Measurements from ENCODE around the gene MPHOSPH6.
"Not testable (repeated sequence)": the region's sequence is repeated elsewhere in the genome, so short reads cannot be mapped to it uniquely, and the experiment has no call there.

Gene MPHOSPH6, protein sequence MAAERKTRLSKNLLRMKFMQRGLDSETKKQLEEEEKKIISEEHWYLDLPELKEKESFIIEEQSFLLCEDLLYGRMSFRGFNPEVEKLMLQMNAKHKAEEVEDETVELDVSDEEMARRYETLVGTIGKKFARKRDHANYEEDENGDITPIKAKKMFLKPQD

DNA sequence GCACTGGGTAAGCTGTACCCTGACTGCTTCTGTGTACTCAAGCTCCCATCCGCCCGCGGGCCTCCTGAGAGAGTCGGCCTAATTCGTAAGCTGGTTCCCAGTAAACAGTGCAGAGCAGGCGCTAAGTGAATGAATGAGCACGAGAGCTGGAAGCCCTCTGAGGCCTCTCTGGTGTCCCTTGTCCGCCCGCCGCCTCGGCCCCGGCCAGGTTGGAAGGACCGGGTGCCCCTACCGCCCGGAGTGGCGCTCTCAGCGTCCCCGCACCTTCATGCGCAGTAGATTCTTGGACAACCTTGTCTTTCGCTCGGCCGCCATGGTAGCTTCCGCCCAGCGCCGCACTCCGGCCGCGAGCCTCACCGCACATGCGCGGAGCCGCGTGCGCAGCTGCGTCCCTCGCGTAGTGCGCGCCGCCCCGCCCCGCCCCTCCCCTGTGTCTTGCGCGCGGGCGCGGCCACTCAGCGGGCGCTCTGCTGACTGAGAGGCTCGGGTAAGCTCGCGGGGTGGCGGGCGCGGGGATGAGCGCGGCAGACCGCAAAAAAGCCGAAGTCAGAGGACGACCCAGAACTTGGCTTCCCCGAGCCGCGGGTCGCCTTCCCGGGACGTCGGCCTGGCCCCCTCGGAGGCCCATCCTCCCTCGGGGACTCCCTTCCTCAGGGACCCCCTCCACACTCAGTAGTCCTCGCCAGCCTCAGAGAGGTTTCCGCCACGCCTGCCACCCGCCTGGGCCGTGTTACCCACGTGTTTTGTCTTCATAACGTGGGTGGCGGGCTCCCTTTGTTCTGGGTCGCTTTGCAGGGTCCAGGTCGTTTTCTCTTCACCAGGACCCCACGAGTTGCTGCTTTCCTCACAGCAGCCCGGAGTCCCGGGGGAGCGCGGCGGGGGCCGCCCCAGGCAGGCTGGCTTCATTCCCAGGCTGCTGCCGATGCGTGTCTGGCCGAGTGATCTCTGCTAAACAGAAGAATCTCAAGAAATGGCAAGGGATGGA is at the start of gene MPHOSPH6:
Gene MPHOSPH6, minus strand, starts transcription at position 364 of the 985 bp plus-strand sequence. Its CDS starts 49 bp downstream, at position 315.
- peak; percentile 95 for DNase-seq (ENCODE audit: low spot score)

DNA sequence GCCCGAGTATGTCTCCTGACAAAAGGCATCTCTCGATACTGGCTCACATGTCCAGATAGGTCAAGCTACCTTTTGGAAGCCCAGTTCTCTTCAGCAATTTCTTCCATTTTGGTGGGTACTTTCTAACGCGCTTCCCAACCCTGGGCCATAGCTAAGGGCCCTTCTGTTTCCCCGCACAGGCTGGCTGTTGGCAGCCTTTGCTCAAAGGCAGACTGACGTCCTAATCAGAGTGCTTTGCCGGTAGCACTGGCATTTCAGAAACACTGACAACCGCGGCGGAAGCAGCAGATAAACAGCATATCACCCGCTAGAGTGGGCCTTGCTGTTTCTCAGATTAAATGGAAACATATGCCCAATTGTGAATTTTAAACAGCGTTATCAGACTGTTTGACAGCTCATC is 49.3 kb upstream of the MPHOSPH6 start:
- no peak for DNase-seq (ENCODE audit: low spot score)

DNA sequence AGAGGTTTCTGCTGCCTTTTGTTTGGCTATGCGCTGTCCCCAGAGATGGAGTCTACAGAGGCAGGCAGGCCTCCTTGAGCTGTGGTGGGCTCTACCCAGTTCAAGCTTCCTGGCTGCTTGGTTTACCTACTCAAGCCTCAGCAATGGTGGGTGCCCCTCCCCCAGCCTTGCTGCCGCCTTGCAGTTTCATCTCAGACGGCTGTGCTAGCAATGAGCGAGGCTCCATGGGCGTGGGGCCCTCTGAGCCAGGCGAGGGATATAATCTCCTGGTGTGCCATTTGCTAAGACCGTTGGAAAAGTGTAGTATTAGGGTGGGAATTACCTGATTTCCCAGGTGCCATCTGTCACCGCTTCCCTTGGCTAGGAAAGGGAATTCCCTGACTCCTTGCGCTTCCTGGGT is 39.3 kb upstream of the MPHOSPH6 start:
- DNase-seq (ENCODE audit: low spot score) = not testable (repeated sequence)

DNA sequence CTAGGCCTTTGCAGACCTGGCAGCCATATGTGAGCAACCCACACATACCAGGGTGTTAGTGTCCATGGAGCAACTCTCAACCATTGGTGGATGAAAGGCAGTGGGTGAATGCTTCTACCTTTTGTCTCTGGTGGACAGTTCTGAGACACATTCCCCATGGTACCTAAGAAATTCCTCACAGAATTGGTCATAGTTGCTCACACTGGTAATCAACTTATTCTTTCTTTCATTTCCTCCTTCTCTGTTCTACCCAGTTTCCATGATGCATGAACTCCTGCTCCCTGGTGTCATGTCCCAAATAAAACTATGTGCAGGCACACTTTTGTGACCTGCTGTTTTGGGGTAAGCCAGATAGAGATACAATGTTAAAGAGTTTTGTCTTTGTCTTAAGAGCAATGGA is 33.2 kb upstream of the MPHOSPH6 start:
- no peak for DNase-seq (ENCODE audit: low spot score)

DNA sequence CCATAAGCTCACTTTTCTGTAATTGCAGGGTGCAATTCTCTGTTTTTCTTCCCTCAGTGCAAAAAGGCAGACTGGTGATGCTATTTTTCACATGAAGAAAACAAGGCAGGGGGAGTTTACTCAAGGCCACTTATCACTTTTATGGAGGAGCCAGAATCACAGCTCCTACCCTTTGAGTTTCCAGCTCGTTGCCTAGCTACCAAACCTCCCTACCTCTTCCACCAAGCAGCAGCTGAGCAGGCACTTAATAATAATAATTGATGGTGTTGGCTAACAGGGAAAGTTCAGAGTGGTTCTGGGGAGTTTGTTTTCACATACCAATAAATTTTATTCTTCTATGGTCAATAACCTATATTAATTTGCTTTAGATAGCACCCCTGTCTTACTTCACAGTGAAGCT is 31.9 kb upstream of the MPHOSPH6 start:
- DNase-seq (ENCODE audit: low spot score) = no peak

DNA sequence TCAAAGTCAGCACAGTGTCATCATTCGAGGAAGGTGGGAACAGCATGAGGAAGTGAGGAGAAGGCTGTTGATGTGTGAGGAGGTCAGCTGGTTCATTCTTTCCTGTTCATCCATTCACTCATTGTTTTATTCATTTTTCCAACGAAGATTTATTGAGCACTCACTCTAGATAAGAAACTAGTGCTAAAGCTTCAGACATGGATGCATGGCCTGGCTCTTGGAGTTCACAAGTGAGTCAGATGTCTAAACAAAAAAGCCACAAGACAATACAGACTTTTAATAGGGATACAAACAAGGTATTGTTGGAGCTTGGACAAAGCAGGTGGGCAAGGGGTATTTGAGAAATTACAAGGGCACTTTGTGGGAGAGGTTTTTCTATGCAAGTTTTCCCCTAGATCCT is 31.3 kb upstream of the MPHOSPH6 start:
- DNase-seq (ENCODE audit: low spot score) = no peak

DNA sequence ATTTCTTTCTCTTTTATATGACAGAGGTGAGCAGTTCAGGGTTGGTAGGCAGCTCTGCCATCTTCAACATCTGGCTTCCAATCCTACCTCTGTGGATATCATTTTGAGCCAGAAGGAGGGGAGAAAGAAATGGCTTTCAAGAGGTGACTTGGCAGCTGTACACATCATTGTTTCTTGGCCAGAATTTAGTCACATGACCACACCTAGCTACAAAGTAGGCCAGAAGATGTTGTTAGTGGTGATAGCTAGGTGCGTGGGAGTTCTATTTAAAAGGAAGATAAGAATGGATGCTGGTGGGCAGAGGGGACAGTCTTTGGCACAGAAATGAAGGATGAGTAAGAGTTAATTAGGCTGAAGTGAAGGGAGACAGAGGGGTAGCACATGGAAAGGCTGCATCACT is 29.2 kb upstream of the MPHOSPH6 start:
- no peak for DNase-seq (ENCODE audit: low spot score)

DNA sequence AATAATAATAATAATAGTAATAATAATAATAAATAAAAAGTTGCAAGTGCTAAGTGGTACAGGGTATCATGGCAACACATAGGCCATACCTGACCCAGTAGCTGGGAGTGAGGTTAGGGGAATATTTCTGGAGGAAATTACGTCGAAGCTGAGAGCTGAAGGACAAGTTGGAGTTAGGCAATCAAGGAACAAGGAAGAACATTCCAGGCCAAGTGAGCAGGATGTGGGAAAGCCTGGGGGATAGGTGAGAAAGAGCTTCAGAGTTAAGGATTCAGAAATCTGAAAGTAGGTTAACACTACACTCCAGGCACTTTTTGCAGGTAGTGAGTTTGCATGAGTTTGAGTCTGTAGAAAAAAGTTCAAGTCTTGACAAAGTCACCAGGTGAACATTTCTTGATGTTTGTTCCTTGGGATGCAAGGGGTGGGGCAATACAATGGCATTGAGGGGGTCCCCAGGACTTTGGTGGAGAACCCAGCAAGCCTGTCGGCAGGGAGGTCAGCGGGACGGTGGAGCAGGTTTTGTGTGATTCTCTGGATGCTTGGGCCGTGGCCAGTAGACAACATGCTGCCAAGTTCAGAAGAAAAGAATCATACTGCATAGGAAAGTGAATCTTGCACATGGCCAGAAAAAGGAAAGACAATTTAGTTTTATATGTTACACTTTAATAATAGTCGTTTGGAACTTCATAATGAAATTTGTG is 27.7 kb upstream of the MPHOSPH6 start:
- no peak for DNase-seq (ENCODE audit: low spot score)

DNA sequence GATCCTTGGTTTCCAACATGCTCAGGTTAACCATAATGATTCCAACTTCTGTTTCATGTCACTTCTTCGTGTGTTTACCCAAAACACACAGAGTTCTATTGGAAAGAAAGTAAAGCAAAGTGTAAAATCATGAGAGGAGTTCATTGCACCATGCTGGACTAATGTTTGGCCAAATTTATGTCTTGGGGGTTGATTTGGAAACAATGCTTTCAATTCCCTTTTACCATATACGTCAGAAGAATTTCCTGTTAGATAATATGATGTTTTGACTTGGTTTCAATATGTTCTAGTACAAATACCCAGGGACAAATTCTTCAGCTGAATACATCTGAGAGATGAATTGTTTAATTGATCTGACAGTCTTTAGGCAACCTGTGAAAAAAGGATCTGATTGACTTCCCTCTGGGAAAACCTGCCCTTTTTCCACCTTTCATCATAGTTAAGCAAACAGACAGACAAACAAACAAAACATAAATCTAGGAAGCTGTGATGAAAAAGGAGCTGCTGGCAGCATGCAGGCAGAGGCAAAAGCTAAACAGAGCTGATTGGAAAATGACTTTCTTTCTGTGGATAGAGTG is 26.0 kb upstream of the MPHOSPH6 start:
- DNase-seq (ENCODE audit: low spot score) = no peak

DNA sequence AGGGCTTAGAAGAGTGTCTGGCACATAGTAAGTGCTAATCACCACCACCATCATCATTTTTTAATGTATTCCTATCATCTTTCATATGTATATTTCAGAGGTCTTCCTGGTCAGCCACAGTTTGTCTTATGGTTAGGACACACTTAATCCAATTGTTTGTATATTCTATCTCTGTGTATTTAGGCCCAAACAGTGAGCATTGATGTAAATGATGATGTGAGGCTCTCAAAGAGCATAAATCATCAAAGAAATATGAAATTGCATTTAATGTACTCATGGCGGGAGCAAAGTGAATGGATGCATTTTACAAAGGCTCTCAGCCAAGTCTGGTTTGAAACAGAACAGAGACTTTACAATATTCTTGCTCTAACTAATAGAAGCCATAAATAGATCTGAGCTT is 24.1 kb upstream of the MPHOSPH6 start:
- no peak for DNase-seq (ENCODE audit: low spot score)

DNA sequence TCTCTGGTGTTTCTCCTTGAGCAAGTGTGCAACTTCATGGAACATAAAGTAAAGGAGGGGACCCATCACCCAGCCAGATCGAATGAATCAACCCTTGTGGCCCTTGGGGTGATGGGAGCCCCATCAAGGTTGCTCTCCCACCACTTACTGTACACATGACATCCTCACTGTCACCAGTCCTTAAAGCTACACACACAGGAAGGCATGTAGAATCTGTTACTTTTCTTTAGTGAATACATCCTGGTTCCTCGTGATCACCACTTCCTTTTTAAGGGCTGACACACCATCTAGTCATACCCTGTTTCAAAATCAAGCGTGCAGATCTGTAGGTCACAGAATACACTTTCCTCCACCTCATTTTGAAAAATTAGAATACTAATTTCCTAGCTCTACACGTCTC is 22.6 kb upstream of the MPHOSPH6 start:
- DNase-seq (ENCODE audit: low spot score) = no peak

DNA sequence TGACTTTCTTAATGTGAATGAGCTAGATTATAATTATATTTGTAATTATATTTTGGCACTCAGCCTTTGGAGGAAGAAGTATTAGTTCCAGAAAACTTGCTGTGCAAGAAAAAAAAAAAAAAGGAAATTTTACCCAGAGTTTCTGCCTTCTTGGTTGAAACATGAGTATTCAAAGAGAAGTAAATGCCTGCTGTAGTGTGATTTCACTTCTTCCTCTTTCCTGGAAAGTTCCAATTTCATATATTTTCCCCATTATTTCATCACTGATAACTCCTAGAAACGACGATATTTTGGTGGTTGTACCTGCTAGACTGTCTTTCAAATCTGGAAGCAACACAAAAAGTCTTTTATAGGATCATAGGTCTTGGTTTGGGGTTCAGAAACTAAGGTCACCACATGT is 20.4 kb upstream of the MPHOSPH6 start:
- no peak for DNase-seq (ENCODE audit: low spot score)

DNA sequence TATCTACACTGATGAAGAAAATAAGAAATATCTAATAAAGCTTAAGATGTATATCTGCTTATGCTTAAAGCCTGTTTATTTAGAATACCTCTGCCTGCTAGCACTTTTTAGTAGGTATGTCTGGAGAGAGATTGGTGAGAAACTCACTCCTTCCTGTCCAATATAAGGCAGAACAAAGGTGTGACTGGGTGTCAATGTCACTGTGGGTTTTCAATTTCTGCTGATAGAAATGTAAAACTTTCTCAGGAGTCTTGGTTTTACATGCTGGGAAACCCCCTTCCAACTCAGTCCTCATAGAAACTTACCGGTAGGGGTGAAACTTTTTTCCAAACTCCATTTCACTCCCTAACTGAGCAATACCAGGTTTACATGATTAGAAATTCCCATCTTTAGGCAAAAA is 17.8 kb upstream of the MPHOSPH6 start:
- DNase-seq (ENCODE audit: low spot score) = no peak

DNA sequence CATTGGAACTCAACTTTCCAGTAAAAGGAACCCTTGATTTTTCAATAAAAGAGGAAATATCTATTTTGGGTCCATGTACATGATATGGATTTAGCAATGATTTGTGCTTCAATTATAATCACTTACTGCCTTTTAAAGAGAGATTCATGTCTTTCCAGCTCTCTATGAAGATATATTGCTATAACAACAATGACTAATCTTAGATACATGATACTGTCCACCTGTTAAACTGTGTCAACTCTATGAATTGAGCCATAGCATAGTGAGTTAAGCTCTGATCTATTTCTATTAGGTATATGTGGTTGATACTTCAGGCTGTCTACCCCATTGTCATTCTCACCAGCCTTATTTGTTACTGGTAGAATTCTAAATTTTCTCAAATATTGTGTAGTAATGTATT is 15.0 kb upstream of the MPHOSPH6 start:
- no peak for DNase-seq (ENCODE audit: low spot score)

DNA sequence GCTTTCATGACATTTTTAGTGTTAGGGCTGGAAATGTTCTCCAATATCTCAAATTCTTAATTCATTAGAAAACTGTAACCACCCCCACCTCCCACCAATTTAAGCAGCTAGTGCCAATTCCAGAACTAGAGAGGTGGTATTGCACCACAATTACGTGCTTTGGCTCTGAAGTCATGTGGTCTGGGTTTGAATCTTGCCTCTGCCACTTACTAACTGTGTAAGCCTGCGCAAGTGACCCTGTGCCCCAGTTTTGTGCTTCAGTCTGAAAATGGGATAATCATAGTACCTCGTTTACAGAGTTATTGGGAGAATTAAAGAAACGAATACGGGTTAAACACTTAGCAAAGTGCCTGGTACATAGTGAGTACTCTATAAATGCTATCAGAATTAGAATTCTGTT is 14.2 kb upstream of the MPHOSPH6 start:
- no peak for DNase-seq (ENCODE audit: low spot score)

DNA sequence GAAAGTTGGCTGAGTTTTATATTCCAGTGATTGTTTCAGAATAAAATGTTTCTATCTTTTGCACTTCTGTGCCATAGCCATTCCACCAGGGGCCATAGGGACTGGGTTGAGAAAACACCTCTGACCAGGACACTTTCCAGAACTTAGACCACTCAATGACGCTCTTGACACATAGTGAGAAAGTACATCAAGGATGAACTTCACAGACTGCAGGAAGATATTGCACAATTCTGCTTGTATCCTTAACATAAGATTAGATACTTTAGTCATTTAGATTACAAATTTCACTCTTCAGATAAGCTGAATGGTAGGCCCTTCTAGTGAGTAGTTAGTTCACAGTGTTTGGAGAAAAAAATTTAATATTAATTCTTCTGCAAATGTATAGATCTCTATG is 13.0 kb upstream of the MPHOSPH6 start:
- no peak for DNase-seq (ENCODE audit: low spot score)

DNA sequence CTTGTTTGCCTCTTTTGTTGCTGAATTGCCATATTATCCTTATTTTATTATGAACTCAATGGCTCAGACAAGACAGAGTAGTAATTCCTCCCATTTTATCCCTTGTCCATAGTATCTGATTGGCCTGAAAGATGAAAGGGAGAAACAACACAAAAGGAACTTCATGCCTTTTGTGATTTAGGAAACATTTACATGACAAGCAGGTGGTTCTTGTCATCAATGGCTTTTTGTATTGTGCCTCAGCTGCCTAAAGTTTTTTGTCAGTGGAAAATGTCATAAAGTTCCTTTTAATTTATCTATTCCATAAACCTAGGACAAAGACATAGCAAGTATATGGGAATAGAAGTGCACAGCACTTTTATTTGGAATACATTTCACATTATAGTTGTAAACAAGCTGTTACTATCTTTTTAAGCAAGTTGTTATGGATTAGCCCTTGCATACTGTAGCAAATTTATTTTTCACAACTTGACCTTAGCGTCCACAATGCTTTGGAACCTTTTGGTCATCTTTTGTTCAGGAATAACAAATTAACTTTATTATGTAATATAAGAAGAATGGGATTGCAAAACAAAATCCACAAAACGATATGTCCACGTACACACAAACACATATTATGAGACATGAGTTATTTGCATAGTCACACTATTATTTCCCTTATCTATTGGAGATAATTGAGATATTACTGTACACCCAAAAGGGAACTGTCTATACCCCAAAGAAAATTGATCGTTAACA is 12.4 kb upstream of the MPHOSPH6 start:
- no peak for DNase-seq (ENCODE audit: low spot score)

DNA sequence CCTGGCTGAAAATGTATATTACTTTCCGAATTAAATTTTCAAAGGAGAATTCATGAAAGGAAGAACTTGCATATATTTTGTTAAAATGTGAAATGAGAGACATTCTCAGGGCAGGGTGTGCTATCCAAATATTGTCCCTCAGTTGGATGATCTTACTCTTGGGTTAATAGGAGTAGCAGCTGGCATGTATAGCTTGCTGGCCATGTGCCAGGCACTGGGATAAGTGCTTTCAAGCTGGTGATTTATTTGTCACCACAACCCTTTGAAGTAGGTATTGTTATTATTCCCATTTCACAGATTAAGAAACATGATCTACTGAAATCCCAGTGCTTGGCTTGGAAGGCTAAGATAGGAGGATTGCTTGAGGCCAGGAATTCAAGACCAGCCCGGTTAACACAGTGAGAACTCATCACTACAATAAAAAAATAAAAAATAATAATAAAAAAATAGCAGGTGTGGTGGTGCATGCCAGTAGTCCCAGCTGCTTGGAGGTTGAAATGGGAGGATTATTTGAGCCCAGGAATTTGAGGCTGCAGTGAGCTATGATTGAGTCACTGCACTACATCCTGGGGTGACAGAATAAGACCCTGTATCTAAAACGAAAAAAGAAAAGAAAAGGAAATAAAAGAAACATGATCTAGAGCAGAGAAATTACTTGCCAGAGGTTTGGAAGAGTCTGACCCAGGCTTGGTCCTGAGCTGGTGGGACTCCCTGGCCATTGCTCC is 11.6 kb upstream of the MPHOSPH6 start:
- no peak for DNase-seq (ENCODE audit: low spot score)

DNA sequence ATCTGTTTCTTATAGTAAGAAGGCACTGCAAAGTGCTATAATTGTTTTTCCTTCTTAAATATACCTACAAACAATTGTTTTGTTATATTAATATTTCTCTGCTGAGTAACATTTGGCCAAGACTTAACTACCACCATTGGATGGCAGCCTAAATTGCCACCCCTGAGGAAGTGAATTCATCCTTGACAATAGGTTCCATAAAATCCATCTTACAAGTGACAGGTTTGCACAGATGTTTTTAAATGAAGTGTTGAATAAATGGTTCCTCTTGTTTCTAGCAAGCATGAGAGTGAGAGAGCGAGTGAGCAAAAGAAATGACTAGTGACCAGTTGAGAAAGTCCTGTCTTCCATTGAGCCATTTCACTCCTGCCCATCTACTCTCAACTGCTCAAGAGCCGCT is 8.3 kb upstream of the MPHOSPH6 start:
- no peak for DNase-seq (ENCODE audit: low spot score)

DNA sequence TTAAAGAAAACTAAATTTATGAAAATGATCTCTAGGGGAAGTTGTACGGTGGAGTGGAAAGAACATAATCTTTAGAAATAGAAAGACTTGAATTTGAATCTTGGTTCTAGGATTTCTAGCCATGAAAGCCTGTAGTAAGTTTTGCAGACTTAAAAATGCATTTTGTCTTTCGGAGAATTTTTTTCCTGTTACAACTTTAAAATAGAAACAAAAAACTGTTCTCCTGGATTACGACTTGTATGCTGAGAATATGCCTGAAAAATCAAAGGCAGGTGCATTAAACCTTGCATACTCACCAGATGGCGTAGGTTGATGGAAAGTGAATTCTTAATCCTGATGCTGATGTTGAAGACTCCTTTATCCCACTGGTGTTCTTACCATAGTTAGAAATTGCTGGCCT is 7.5 kb upstream of the MPHOSPH6 start:
- no peak for DNase-seq (ENCODE audit: low spot score)

DNA sequence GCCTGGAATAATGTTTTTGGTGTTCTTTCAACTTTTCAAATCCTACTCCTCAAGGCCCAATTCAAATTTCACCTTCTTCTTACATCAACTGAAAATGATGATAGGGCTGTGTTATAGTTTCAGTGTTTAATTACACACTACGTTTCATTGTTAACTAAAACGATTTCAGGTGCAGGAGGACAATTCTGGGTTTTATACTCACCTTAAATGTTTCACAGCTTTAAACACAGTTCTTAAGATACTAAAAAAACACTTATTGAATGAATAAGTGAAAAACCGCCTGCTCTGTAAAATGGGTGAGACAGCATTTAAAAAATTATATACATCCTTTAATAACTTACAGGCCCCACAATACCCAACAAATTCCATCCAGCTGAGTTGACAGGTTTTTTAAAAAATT is 6.2 kb upstream of the MPHOSPH6 start:
- no peak for DNase-seq (ENCODE audit: low spot score)
